CD4-positive, CD25-positive, alpha-beta regulatory T cell (primary cell): Measurements from ENCODE around the gene BMP8B. TPM values are rescaled to one million over a fixed set of nuclear protein-coding genes. Genes with fewer than 3 reads are reported as not detected.
"Not testable (repeated sequence)": the region's sequence is repeated elsewhere in the genome, so short reads cannot be mapped to it uniquely, and the experiment has no call there.

Experiments used
- ATAC-seq, 2 donors: fragments of 150-1000 bp; cut with Tn5 transposase; one replicate each; pipeline ENCODE4 v1.10.0; 2021; ENCODE audit warnings: low read depth in 2 of 2, moderate number of reproducible peaks in 2 of 2, moderate library complexity in 1 of 2
- DNase-seq, 3 donors: peaks; one replicate each; pipeline versions ENCODE4 v3.0.0 to v3.0.0-alpha.2; 2012 to 2022; ENCODE audit warnings: mixed read lengths in 1 of 3
- H3K27ac ChIP-seq: one replicate; pipeline ENCODE4 v1.7.0; 2013; ENCODE audit warnings: mild to moderate bottlenecking, low read length; ENCODE audit not compliant: insufficient read depth, poor library complexity, severe bottlenecking
- H3K27me3 ChIP-seq: one replicate; pipeline ENCODE4 v1.7.0; 2013; ENCODE audit warnings: low read length; ENCODE audit not compliant: control insufficient read depth, insufficient read depth
- H3K36me3 ChIP-seq: one replicate; pipeline ENCODE4 v1.7.0; 2013; ENCODE audit warnings: mild to moderate bottlenecking, low read length, moderate library complexity; ENCODE audit not compliant: control insufficient read depth, insufficient read depth
- H3K4me1 ChIP-seq: 2 replicates; pipeline ENCODE4 v1.7.0; 2013; ENCODE audit warnings: mild to moderate bottlenecking, low read length; ENCODE audit not compliant: insufficient read depth, control insufficient read depth, poor library complexity, severe bottlenecking
- H3K4me3 ChIP-seq: one replicate; pipeline ENCODE4 v1.7.0; 2013; ENCODE audit warnings: low read depth, mild to moderate bottlenecking, low read length, moderate library complexity
- H3K9me3 ChIP-seq, 2 experiments: 1 replicate in 1 of 2; 2 replicates in 1 of 2; pipeline ENCODE4 v1.7.0; 2013; ENCODE audit warnings: low read length in 2 of 2, mild to moderate bottlenecking in 1 of 2, moderate library complexity in 1 of 2; ENCODE audit not compliant: control insufficient read depth in 2 of 2
- H3K27ac Mint-ChIP-seq, 3 donors: one replicate each; pipeline ENCODE4 v1.8.0; 2020 to 2022; ENCODE audit warnings: mild to moderate bottlenecking in 3 of 3, mixed read lengths in 3 of 3, moderate library complexity in 2 of 3
- H3K27me3 Mint-ChIP-seq: one replicate; pipeline ENCODE4 v1.8.0; 2022; ENCODE audit warnings: mild to moderate bottlenecking, mixed read lengths
- H3K36me3 Mint-ChIP-seq: one replicate; pipeline ENCODE4 v1.8.0; 2020; ENCODE audit warnings: mixed read lengths
- H3K4me1 Mint-ChIP-seq, 4 donors: one replicate each; pipeline ENCODE4 v1.8.0; 2020 to 2022; ENCODE audit warnings: mixed read lengths in 4 of 4, mild to moderate bottlenecking in 1 of 4
- H3K4me3 Mint-ChIP-seq, 4 donors: one replicate each; pipeline ENCODE4 v1.8.0; 2020 to 2022; ENCODE audit warnings: mild to moderate bottlenecking in 4 of 4, mixed read lengths in 4 of 4, moderate library complexity in 3 of 4
- H3K9me3 Mint-ChIP-seq, 7 donors: one replicate each; pipeline ENCODE4 v1.8.0; 2020 to 2022; ENCODE audit warnings: mixed read lengths in 7 of 7, mild to moderate bottlenecking in 3 of 7, moderate library complexity in 2 of 7
- polyA plus RNA-seq, 4 donors: library from polyadenylated mRNA; unstranded; fragments of 300-500 nt; fragmentation: Illumina TruSeq; gene quantifications; one replicate each; pipeline ENCODE4 v1.2.3, GENCODE V29; 2021
- total RNA-seq: library from RNA; stranded (reverse); gene quantifications from one replicate; pipeline ENCODE4 v1.2.3, GENCODE V29; 2022

Gene BMP8B
- total and polyA plus RNA-seq, 5 donors from 2014 or later = 0.05 to 0.39 (median 0.10) TPM; not detected in 1

- Histone ChIP-seq H3K9me3 (no peaks in the 10 kb centered on the region), H3K27me3 (no peaks in the 10 kb centered on the region), H3K4me1 (no peaks in the 10 kb centered on the region), H3K36me3 (no peaks in the 10 kb centered on the region), H3K27ac (no peak overlapping the region), H3K4me3 (no peak overlapping the region)
- peaks cover 0 to 7% (median 4%) of the 10 kb centered on the region in 4 donors for H3K4me1 Mint-ChIP-seq
- H3K9me3 Mint-ChIP-seq = no peaks in the 10 kb centered on the region
- no peak overlapping the region for H3K4me3 Mint-ChIP-seq
- H3K27me3 Mint-ChIP-seq = peaks cover 18% of the 10 kb centered on the region
- DNase-seq (no peak), ATAC-seq (no peak)
- H3K27ac Mint-ChIP-seq = peak overlapping the region in 1 of 3 donors; percentile 38
- no peaks in the 10 kb centered on the region for H3K36me3 Mint-ChIP-seq
These were observed 30.6 kb upstream of the BMP8B start for GRCh38 chr1:39819091-39819812.

- Histone ChIP-seq H3K36me3 (no peaks in the 10 kb centered on the region), H3K4me1 (no peaks in the 10 kb centered on the region), H3K9me3 (no peaks in the 10 kb centered on the region), H3K27me3 (no peaks in the 10 kb centered on the region), H3K27ac (no peak overlapping the region), H3K4me3 (no peak overlapping the region)
- no peak overlapping the region for H3K4me3 Mint-ChIP-seq
- H3K27me3 Mint-ChIP-seq = peaks cover 18% of the 10 kb centered on the region
- DNase-seq (no peak), ATAC-seq (no peak)
- H3K4me1 Mint-ChIP-seq = peaks cover 0 to 7% (median 4%) of the 10 kb centered on the region in 4 donors
- H3K9me3 Mint-ChIP-seq = no peaks in the 10 kb centered on the region
- H3K36me3 Mint-ChIP-seq = no peaks in the 10 kb centered on the region
- no peak overlapping the region for H3K27ac Mint-ChIP-seq
These were observed 29.8 kb upstream of the BMP8B start for GRCh38 chr1:39818482-39818881.

GRCh38 chr1:39817091-39817932 is 28.6 kb upstream of the BMP8B start:
- H3K36me3 ChIP-seq, H3K4me1 Mint-ChIP-seq, H3K27me3 ChIP-seq, H3K4me3 ChIP-seq, H3K4me1 ChIP-seq, H3K9me3 Mint-ChIP-seq, H3K36me3 Mint-ChIP-seq, H3K9me3 ChIP-seq: not testable (repeated sequence)
- peak overlapping the region; percentile 89 to 95 (median 91) for H3K27ac Mint-ChIP-seq
- H3K27ac ChIP-seq = peak overlapping the region; percentile 6
- peak overlapping the region in 3 of 4 donors; percentile 11 to 86 (median 83) for H3K4me3 Mint-ChIP-seq
- peaks cover 18% of the 10 kb centered on the region for H3K27me3 Mint-ChIP-seq
- ATAC-seq = peak; percentile 87 to 88
- peak; percentile 49 to 81 (median 70) for DNase-seq

GRCh38 chr1:39816415-39817090 is 27.9 kb upstream of the BMP8B start:
- H3K27me3 ChIP-seq = no peaks in the 10 kb centered on the region
- Mint-ChIP-seq H3K4me1 (peaks cover 0 to 7% (median 4%) of the 10 kb centered on the region in 4 donors), H3K4me3 (peak overlapping the region; percentile 7 to 86 (median 47)), H3K27ac (peak overlapping the region; percentile 43 to 91 (median 89)), H3K36me3 (no peaks in the 10 kb centered on the region), H3K27me3 (peaks cover 15% of the 10 kb centered on the region), H3K9me3 (no peaks in the 10 kb centered on the region)
- H3K4me1 ChIP-seq = no peaks in the 10 kb centered on the region
- ATAC-seq = peak; percentile 41 to 49
- H3K4me3 ChIP-seq = no peak overlapping the region
- no peaks in the 10 kb centered on the region for H3K9me3 ChIP-seq
- DNase-seq = peak; percentile 39 to 63 (median 54)
- H3K27ac ChIP-seq = no peak overlapping the region
- H3K36me3 ChIP-seq = no peaks in the 10 kb centered on the region

- no peak overlapping the region for H3K27ac ChIP-seq
- no peaks in the 10 kb centered on the region for H3K36me3 ChIP-seq
- no peak for DNase-seq
- H3K36me3 Mint-ChIP-seq = peaks cover 4% of the 10 kb centered on the region
- H3K27me3 ChIP-seq = no peaks in the 10 kb centered on the region
- H3K9me3 Mint-ChIP-seq = peaks cover 0 to 3% (median 0%) of the 10 kb centered on the region in 7 donors
- H3K27ac Mint-ChIP-seq = peak overlapping the region in 1 of 3 donors; percentile 45
- no peak overlapping the region for H3K4me3 ChIP-seq
- H3K4me1 ChIP-seq = no peaks in the 10 kb centered on the region
- H3K4me3 Mint-ChIP-seq = no peak overlapping the region
- H3K9me3 ChIP-seq = no peaks in the 10 kb centered on the region
- peaks cover 10% of the 10 kb centered on the region for H3K27me3 Mint-ChIP-seq
- no peak for ATAC-seq
- H3K4me1 Mint-ChIP-seq = peaks cover 0 to 7% (median 4%) of the 10 kb centered on the region in 4 donors
These were observed 24.2 kb upstream of the BMP8B start for GRCh38 chr1:39812913-39813312.

- Histone ChIP-seq H3K4me1 (no peaks in the 10 kb centered on the region), H3K36me3 (peaks cover 6% of the 10 kb centered on the region), H3K27ac (no peak overlapping the region), H3K9me3 (peaks cover 3 to 8% of the 10 kb centered on the region in 2 experiments), H3K27me3 (no peaks in the 10 kb centered on the region), H3K4me3 (no peak overlapping the region)
- Mint-ChIP-seq H3K27ac (no peak overlapping the region), H3K4me1 (no peaks in the 10 kb centered on the region), H3K36me3 (peaks cover 14% of the 10 kb centered on the region), H3K4me3 (no peak overlapping the region), H3K9me3 (peaks cover 0 to 11% (median 1%) of the 10 kb centered on the region in 7 donors), H3K27me3 (no peaks in the 10 kb centered on the region)
- no peak for DNase-seq
- ATAC-seq = no peak
These were observed 20.3 kb upstream of the BMP8B start for GRCh38 chr1:39808784-39809517.

- Mint-ChIP-seq H3K4me1 (no peaks in the 10 kb centered on the region), H3K9me3 (peaks cover 0 to 11% (median 1%) of the 10 kb centered on the region in 7 donors), H3K4me3 (no peak overlapping the region), H3K36me3 (peaks cover 14% of the 10 kb centered on the region), H3K27ac (no peak overlapping the region), H3K27me3 (no peaks in the 10 kb centered on the region)
- Histone ChIP-seq H3K36me3 (peaks cover 6% of the 10 kb centered on the region), H3K27ac (no peak overlapping the region), H3K27me3 (no peaks in the 10 kb centered on the region), H3K4me3 (no peak overlapping the region), H3K4me1 (no peaks in the 10 kb centered on the region), H3K9me3 (peaks cover 3 to 8% of the 10 kb centered on the region in 2 experiments)
- ATAC-seq (no peak), DNase-seq (no peak)
These were observed 16.7 kb upstream of the BMP8B start for GRCh38 chr1:39805385-39805784.
